Fibroblast of skin of left biceps (primary cell): Measurements from ENCODE around the gene AATK.

Experiments used
- DNase-seq, 2 experiments: peaks; one replicate each; pipeline ENCODE4 v3.0.0-alpha.2; 2013; ENCODE audit warnings: low read depth in 2 of 2

Gene AATK

GRCh38 chr17:81143200-81143527, 22.9 kb downstream of the AATK start:
- no peak for DNase-seq

- DNase-seq, result peak; percentile 13 to 15
These were observed 23.5 kb downstream of the AATK start for GRCh38 chr17:81142301-81143199.

GRCh38 chr17:81140695-81141094, 25.3 kb downstream of the AATK start:
- DNase-seq, result no peak

GRCh38 chr17:81140018-81140417, 26.0 kb downstream of the AATK start:
- DNase-seq, result no peak

- DNase-seq, result no peak
These were observed 26.6 kb downstream of the AATK start for GRCh38 chr17:81139428-81139827.

- DNase-seq, result no peak
These were observed 27.5 kb downstream of the AATK start for GRCh38 chr17:81138500-81138899.

- no peak for DNase-seq
These were observed 27.9 kb downstream of the AATK start for GRCh38 chr17:81138083-81138482.

GRCh38 chr17:81137248-81137647, 28.8 kb downstream of the AATK start:
- DNase-seq, result no peak

- DNase-seq, result no peak
These were observed 29.7 kb downstream of the AATK start for GRCh38 chr17:81136366-81136765.

- no peak for DNase-seq
These were observed 30.3 kb downstream of the AATK start for GRCh38 chr17:81135505-81136278.

- DNase-seq, result no peak
These were observed 31.8 kb downstream of the AATK start for GRCh38 chr17:81134064-81134781.

GRCh38 chr17:81132770-81133723, 33.0 kb downstream of the AATK start:
- no peak for DNase-seq

GRCh38 chr17:81132197-81132540, 33.9 kb downstream of the AATK start:
- DNase-seq, result no peak

- no peak for DNase-seq
These were observed 34.4 kb downstream of the AATK start for GRCh38 chr17:81131486-81132196.

GRCh38 chr17:81130385-81131361, 35.3 kb downstream of the AATK start:
- no peak for DNase-seq

GRCh38 chr17:81129711-81130367, 36.2 kb downstream of the AATK start:
- DNase-seq, result no peak

- DNase-seq, result no peak
These were observed 36.7 kb downstream of the AATK start for GRCh38 chr17:81129289-81129688.

- DNase-seq, result no peak
These were observed 37.2 kb downstream of the AATK start for GRCh38 chr17:81128774-81129173.

- DNase-seq, result no peak
These were observed 37.7 kb downstream of the AATK start for GRCh38 chr17:81128338-81128737.
